ENCODE data around the gene SSR4. TPM values are rescaled to one million over a fixed set of nuclear protein-coding genes. Genes with fewer than 3 reads are reported as not detected.

The SSR4 gene
- total RNA-seq, 1 donor, result 133 TPM

DNA sequence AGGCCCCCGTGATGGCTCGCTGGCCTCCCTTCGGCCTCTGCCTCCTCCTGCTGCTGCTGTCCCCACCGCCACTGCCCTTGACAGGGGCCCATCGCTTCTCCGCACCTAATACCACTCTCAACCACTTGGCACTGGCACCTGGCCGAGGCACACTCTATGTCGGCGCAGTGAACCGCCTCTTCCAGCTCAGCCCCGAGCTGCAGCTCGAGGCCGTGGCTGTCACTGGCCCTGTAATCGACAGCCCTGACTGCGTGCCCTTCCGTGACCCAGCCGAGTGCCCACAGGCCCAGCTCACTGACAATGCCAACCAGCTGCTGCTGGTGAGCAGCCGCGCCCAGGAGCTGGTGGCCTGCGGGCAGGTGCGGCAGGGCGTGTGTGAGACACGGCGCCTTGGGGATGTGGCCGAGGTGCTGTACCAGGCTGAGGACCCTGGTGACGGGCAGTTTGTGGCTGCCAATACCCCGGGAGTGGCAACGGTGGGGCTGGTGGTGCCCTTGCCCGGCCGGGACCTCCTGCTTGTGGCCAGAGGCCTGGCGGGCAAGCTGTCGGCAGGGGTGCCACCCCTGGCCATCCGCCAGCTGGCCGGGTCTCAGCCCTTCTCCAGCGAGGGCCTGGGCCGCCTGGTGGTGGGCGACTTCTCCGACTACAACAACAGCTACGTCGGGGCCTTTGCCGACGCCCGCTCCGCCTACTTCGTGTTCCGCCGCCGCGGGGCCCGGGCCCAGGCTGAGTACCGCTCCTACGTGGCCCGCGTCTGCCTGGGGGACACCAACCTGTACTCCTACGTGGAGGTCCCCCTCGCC, 27.4 kb upstream of the SSR4 start:
- no peak overlapping the region for H3K4me3 ChIP-seq (ENCODE audit: low read depth, low read length)
- TF ChIP-seq, protein P1, sequence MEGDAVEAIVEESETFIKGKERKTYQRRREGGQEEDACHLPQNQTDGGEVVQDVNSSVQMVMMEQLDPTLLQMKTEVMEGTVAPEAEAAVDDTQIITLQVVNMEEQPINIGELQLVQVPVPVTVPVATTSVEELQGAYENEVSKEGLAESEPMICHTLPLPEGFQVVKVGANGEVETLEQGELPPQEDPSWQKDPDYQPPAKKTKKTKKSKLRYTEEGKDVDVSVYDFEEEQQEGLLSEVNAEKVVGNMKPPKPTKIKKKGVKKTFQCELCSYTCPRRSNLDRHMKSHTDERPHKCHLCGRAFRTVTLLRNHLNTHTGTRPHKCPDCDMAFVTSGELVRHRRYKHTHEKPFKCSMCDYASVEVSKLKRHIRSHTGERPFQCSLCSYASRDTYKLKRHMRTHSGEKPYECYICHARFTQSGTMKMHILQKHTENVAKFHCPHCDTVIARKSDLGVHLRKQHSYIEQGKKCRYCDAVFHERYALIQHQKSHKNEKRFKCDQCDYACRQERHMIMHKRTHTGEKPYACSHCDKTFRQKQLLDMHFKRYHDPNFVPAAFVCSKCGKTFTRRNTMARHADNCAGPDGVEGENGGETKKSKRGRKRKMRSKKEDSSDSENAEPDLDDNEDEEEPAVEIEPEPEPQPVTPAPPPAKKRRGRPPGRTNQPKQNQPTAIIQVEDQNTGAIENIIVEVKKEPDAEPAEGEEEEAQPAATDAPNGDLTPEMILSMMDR (IDR thresholded peaks at IDR 0.05; ENCODE audit: insufficient read depth, low read depth, low read length), result no peak
- no peak for DNase-seq (ENCODE audit: low read depth)

DNA sequence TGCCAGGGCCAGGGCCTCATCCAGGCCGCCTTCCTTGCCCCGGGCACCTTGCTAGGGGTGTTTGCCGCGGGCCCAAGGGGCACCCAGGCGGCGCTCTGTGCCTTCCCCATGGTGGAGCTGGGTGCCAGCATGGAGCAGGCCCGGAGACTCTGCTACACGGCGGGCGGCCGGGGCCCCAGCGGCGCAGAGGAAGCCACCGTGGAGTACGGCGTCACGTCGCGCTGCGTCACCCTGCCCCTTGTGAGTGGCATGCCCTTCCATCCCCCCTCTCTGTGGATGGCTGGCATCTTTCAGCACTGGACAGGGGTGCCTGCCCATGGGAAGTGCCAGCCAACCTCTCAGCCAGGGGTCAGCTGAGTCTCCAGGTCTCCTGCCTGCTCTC, 26.8 kb upstream of the SSR4 start:
- no peak overlapping the region for H3K4me3 ChIP-seq (ENCODE audit: low read depth, low read length)
- TF ChIP-seq, protein P1 (IDR thresholded peaks at IDR 0.05; ENCODE audit: insufficient read depth, low read depth, low read length), result no peak
- DNase-seq (ENCODE audit: low read depth), result no peak

- TF ChIP-seq, protein P1 (IDR thresholded peaks at IDR 0.05; ENCODE audit: insufficient read depth, low read depth, low read length), result no peak
- no peak for DNase-seq (ENCODE audit: low read depth)
- H3K4me3 ChIP-seq (ENCODE audit: low read depth, low read length), result no peak overlapping the region
Measured at GRCh38 chrX:153768311-153769157, 25.9 kb upstream of the SSR4 start.

DNA sequence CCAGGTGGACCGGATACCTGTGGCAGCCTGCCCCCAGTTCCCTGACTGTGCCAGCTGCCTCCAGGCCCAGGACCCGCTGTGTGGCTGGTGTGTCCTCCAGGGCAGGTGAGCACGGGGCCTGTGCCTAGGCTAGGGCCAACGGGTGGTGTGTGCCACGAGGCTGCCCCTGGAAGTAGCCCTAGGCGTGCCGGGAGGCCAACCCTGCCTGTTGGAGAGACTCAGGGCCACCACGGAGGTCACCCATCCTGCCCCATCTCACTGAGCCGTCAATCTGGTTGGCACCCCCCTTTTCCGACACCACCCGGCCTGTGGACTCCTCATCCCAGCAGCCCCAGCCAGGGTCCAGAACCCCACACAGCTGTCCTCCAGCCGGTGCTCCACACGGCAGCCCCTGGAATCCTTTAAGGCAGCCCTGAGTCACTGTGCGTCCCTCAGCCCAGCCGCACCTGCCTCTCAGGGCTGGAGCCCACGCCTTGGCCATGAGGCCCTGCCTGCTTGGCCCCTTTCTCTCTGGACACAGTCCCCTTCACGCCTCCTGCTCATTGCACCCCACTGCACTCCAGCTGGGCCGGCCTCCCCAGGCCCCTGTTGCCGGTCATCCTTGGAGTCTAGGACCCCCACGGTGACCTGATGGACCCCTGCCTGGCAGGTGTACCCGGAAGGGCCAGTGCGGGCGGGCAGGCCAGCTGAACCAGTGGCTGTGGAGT, 25.2 kb upstream of the SSR4 start:
- TF ChIP-seq, protein P1 (IDR thresholded peaks at IDR 0.05; ENCODE audit: insufficient read depth, low read depth, low read length), result no peak
- H3K4me3 ChIP-seq (ENCODE audit: low read depth, low read length), result no peak overlapping the region
- no peak for DNase-seq (ENCODE audit: low read depth)

- DNase-seq (ENCODE audit: low read depth), result no peak
- no peak overlapping the region for H3K4me3 ChIP-seq (ENCODE audit: low read depth, low read length)
- TF ChIP-seq, protein P1 (IDR thresholded peaks at IDR 0.05; ENCODE audit: insufficient read depth, low read depth, low read length), result no peak
Measured at GRCh38 chrX:153769865-153770600, 24.4 kb upstream of the SSR4 start.

All from fibroblast of villous mesenchyme (primary cell).